Measurements from ENCODE around the gene GALR1.
A peak's percentile ranks its signal among the peaks of the same experiment; 100 is the strongest.

Gene GALR1

DNA sequence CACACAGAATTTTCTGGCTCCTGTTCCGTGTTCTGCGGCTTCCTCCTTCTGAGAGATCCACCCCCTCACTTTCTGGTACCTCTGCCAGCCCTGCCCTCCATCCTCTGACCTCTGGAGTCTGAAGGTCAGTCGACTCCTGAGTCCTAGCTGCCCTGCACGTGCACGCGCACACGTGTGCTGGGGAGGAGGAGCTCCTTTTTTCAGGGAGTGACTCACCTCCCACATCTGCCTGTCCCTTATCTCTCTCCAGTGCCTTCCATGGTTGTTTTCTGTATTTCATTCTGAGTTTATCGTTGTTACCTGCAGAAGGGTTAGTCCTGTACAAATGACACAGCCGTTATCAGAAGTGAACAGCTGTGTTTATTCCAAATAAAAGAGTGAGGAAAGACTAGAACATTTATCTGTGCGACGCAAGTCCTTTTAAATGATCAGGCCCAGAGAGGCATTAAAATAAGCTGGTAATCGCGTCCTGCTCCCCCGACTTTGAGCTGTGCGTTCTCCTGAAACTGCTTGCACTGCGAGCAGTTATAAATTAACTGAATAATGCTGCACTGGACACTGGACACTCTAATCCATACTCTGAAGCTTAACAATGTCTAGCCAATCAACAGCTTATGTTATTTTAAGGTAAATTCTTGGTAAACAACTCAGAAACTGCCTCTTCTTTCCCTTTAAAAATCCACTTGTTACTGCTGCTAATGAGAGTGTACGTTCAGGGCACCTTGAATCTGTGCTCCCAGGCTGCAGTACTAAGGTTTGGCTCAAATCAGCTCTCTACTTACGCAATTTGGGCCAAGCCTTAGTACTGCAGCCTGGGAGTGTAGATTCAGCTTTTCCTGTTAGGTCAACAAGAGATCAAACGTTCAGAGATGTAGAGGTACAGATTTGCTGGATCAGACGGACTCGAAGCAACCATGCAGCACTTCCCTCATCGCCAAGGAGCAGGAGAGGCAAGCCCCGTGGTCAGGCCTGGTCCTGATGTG is 72.5 kb downstream of the GALR1 start:
- peak in 1 of 3 experiments; percentile 33 for DNase-seq

DNA sequence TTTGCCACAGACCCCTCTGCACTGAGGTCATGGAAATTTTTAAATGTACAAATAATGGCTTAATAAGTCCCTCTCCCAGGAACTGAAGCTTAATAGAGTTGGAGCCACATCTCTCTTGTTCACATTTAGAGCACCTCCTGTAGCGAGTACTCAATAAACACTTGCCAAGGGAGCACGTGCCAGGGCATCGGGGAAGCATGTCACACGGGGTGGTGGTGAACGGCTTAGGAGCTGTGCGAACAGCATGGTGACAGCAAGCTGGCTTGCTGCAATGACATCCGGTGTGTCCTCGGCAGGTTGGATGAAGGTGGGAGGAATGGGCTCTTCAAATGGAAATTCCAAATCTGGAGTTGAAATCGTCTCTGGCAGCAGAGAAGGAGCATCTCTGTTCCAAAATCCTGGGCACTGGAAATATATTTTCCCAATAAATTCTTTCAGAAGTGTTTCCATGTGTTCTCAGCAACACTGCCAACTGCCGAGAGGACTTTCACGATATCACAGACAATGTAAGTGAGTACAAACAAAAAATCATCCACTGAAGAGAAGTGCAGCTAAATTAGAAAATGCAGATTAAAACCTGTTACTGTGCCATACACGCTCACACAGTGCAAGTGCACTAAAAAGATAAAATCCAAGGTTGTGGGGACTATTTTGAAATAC is 74.1 kb downstream of the GALR1 start:
- peak in 1 of 3 experiments; percentile 37 for DNase-seq
